ENCODE data around the gene RPL29.

The RPL29 gene

GRCh38 chr3:52018319-52019000, 22.8 kb upstream of the RPL29 start:
- H3K36me3 ChIP-seq (ENCODE audit: control insufficient read depth, insufficient read depth, low read length) = no peaks in the 10 kb centered on the region
- H3K27ac ChIP-seq (ENCODE audit: low read depth, low read length, severe bottlenecking) = no peak overlapping the region
- peaks cover 30% of the 10 kb centered on the region for H3K4me1 ChIP-seq (ENCODE audit: control insufficient read depth, insufficient read depth, low read length, poor library complexity, severe bottlenecking)
- H3K4me3 ChIP-seq (ENCODE audit: extremely low read depth, insufficient read depth, low read length, poor library complexity, severe bottlenecking) = no peak overlapping the region
- 97% methylated on average over 21 of the region's 21 CpGs for WGBS, 2 experiments (ENCODE audit: insufficient coverage in 2 of 2)
- H3K9me3 ChIP-seq (ENCODE audit: control insufficient read depth, low read length) = no peaks in the 10 kb centered on the region

- Histone ChIP-seq H3K9me3 (ENCODE audit: control insufficient read depth, low read length) (no peaks in the 10 kb centered on the region), H3K4me1 (ENCODE audit: control insufficient read depth, insufficient read depth, low read length, poor library complexity, severe bottlenecking) (peaks cover 21% of the 10 kb centered on the region), H3K36me3 (ENCODE audit: control insufficient read depth, insufficient read depth, low read length) (no peaks in the 10 kb centered on the region), H3K4me3 (ENCODE audit: extremely low read depth, insufficient read depth, low read length, poor library complexity, severe bottlenecking) (no peak overlapping the region), H3K27ac (ENCODE audit: low read depth, low read length, severe bottlenecking) (no peak overlapping the region)
- WGBS, 2 experiments (ENCODE audit: insufficient coverage in 2 of 2) = 92 to 95% methylated on average over 9 of the region's 11 CpGs
Measured at GRCh38 chr3:52017586-52017985, 21.9 kb upstream of the RPL29 start.

- H3K27ac ChIP-seq (ENCODE audit: low read depth, low read length, severe bottlenecking) = no peak overlapping the region
- no peaks in the 10 kb centered on the region for H3K36me3 ChIP-seq (ENCODE audit: control insufficient read depth, insufficient read depth, low read length)
- H3K9me3 ChIP-seq (ENCODE audit: control insufficient read depth, low read length) = no peaks in the 10 kb centered on the region
- H3K4me1 ChIP-seq (ENCODE audit: control insufficient read depth, insufficient read depth, low read length, poor library complexity, severe bottlenecking) = peaks cover 9% of the 10 kb centered on the region
- H3K4me3 ChIP-seq (ENCODE audit: extremely low read depth, insufficient read depth, low read length, poor library complexity, severe bottlenecking) = no peak overlapping the region
- 91 to 95% methylated on average over 8 to 13 of the region's 13 CpGs for WGBS, 2 experiments (ENCODE audit: insufficient coverage in 2 of 2)
Measured at GRCh38 chr3:52015438-52016228, 19.9 kb upstream of the RPL29 start.

- Histone ChIP-seq H3K9me3 (ENCODE audit: control insufficient read depth, low read length) (no peaks in the 10 kb centered on the region), H3K4me1 (ENCODE audit: control insufficient read depth, insufficient read depth, low read length, poor library complexity, severe bottlenecking) (peaks cover 7% of the 10 kb centered on the region), H3K27ac (ENCODE audit: low read depth, low read length, severe bottlenecking) (no peak overlapping the region), H3K4me3 (ENCODE audit: extremely low read depth, insufficient read depth, low read length, poor library complexity, severe bottlenecking) (no peak overlapping the region), H3K36me3 (ENCODE audit: control insufficient read depth, insufficient read depth, low read length) (no peaks in the 10 kb centered on the region)
- WGBS, 2 experiments (ENCODE audit: insufficient coverage in 2 of 2) = 64 to 76% methylated on average over 8 of the region's 8 CpGs
Measured at GRCh38 chr3:52014613-52015012, 18.9 kb upstream of the RPL29 start.

GRCh38 chr3:52013802-52014598, 18.3 kb upstream of the RPL29 start:
- Histone ChIP-seq H3K9me3 (ENCODE audit: control insufficient read depth, low read length) (no peaks in the 10 kb centered on the region), H3K27ac (ENCODE audit: low read depth, low read length, severe bottlenecking) (no peak overlapping the region), H3K4me3 (ENCODE audit: extremely low read depth, insufficient read depth, low read length, poor library complexity, severe bottlenecking) (no peak overlapping the region), H3K36me3 (ENCODE audit: control insufficient read depth, insufficient read depth, low read length) (no peaks in the 10 kb centered on the region), H3K4me1 (ENCODE audit: control insufficient read depth, insufficient read depth, low read length, poor library complexity, severe bottlenecking) (peaks cover 4% of the 10 kb centered on the region)
- WGBS, 2 experiments (ENCODE audit: insufficient coverage in 2 of 2) = 87 to 95% methylated on average over 5 to 6 of the region's 6 CpGs

GRCh38 chr3:52012699-52013098, 17.0 kb upstream of the RPL29 start:
- H3K36me3 ChIP-seq (ENCODE audit: control insufficient read depth, insufficient read depth, low read length) = no peaks in the 10 kb centered on the region
- WGBS, 2 experiments (ENCODE audit: insufficient coverage in 2 of 2) = 90 to 91% methylated on average over 7 of the region's 7 CpGs
- H3K9me3 ChIP-seq (ENCODE audit: control insufficient read depth, low read length) = no peaks in the 10 kb centered on the region
- H3K4me1 ChIP-seq (ENCODE audit: control insufficient read depth, insufficient read depth, low read length, poor library complexity, severe bottlenecking) = peaks cover 4% of the 10 kb centered on the region
- H3K4me3 ChIP-seq (ENCODE audit: extremely low read depth, insufficient read depth, low read length, poor library complexity, severe bottlenecking) = no peak overlapping the region
- H3K27ac ChIP-seq (ENCODE audit: low read depth, low read length, severe bottlenecking) = no peak overlapping the region

GRCh38 chr3:52010431-52010830, 14.7 kb upstream of the RPL29 start:
- Histone ChIP-seq H3K4me3 (ENCODE audit: extremely low read depth, insufficient read depth, low read length, poor library complexity, severe bottlenecking) (no peak overlapping the region), H3K27ac (ENCODE audit: low read depth, low read length, severe bottlenecking) (no peak overlapping the region), H3K9me3 (ENCODE audit: control insufficient read depth, low read length) (no peaks in the 10 kb centered on the region), H3K4me1 (ENCODE audit: control insufficient read depth, insufficient read depth, low read length, poor library complexity, severe bottlenecking) (peaks cover 13% of the 10 kb centered on the region), H3K36me3 (ENCODE audit: control insufficient read depth, insufficient read depth, low read length) (no peaks in the 10 kb centered on the region)

GRCh38 chr3:52007291-52007690, 11.6 kb upstream of the RPL29 start:
- Histone ChIP-seq H3K4me3 (ENCODE audit: extremely low read depth, insufficient read depth, low read length, poor library complexity, severe bottlenecking) (no peak overlapping the region), H3K9me3 (ENCODE audit: control insufficient read depth, low read length) (no peaks in the 10 kb centered on the region), H3K36me3 (ENCODE audit: control insufficient read depth, insufficient read depth, low read length) (no peaks in the 10 kb centered on the region), H3K4me1 (ENCODE audit: control insufficient read depth, insufficient read depth, low read length, poor library complexity, severe bottlenecking) (peaks cover 24% of the 10 kb centered on the region), H3K27ac (ENCODE audit: low read depth, low read length, severe bottlenecking) (no peak overlapping the region)
- 65% methylated on average over 3 of the region's 4 CpGs; no CpG with 5 or more reads in 1 of the 2 experiments for WGBS, 2 experiments (ENCODE audit: insufficient coverage in 2 of 2)

GRCh38 chr3:52006820-52007133, 11.1 kb upstream of the RPL29 start:
- Histone ChIP-seq H3K27ac (ENCODE audit: low read depth, low read length, severe bottlenecking) (no peak overlapping the region), H3K4me3 (ENCODE audit: extremely low read depth, insufficient read depth, low read length, poor library complexity, severe bottlenecking) (no peak overlapping the region), H3K4me1 (ENCODE audit: control insufficient read depth, insufficient read depth, low read length, poor library complexity, severe bottlenecking) (peaks cover 24% of the 10 kb centered on the region), H3K9me3 (ENCODE audit: control insufficient read depth, low read length) (no peaks in the 10 kb centered on the region), H3K36me3 (ENCODE audit: control insufficient read depth, insufficient read depth, low read length) (no peaks in the 10 kb centered on the region)
- 85 to 94% methylated on average over 5 of the region's 6 CpGs for WGBS, 2 experiments (ENCODE audit: insufficient coverage in 2 of 2)

- 48 to 51% methylated on average over 8 of the region's 8 CpGs for WGBS, 2 experiments (ENCODE audit: insufficient coverage in 2 of 2)
- H3K36me3 ChIP-seq (ENCODE audit: control insufficient read depth, insufficient read depth, low read length) = no peaks in the 10 kb centered on the region
- no peaks in the 10 kb centered on the region for H3K9me3 ChIP-seq (ENCODE audit: control insufficient read depth, low read length)
- H3K4me1 ChIP-seq (ENCODE audit: control insufficient read depth, insufficient read depth, low read length, poor library complexity, severe bottlenecking) = peaks cover 24% of the 10 kb centered on the region
- H3K27ac ChIP-seq (ENCODE audit: low read depth, low read length, severe bottlenecking) = peak overlapping the region; percentile 25
- peak overlapping the region; percentile 8 for H3K4me3 ChIP-seq (ENCODE audit: extremely low read depth, insufficient read depth, low read length, poor library complexity, severe bottlenecking)
Measured at GRCh38 chr3:52006017-52006819, 10.5 kb upstream of the RPL29 start.

Measured in mesodermal cell (in vitro differentiated cells).